PC-9 (cell line): Measurements from ENCODE around the gene NUP42. TPM values are rescaled to one million over a fixed set of nuclear protein-coding genes. Genes with fewer than 3 reads are reported as not detected.

Experiments used
- BruUV-seq: library from RNA; stranded (reverse); fragments of 400-500 nt; replicated peaks from 2 replicates; lab custom pipeline; 2021; lab: Mats Ljungman, UMichigan
- CTCF ChIA-PET: fragments of 300-600 bp; sonication (Branson Sonifier 250); formaldehyde crosslinking; loops from one replicate; lab custom pipeline; 2022; ENCODE audit warnings: antibody characterized with exemption; lab: Charles Lee
- POLR2A ChIA-PET: fragments of 300-600 bp; sonication (Branson Sonifier 250); formaldehyde crosslinking; loops from one replicate; lab custom pipeline; 2022; ENCODE audit warnings: antibody characterized with exemption; ENCODE audit not compliant: unreplicated experiment; lab: Charles Lee
- DNase-seq, 2 experiments: peaks; one replicate each; pipeline versions ENCODE4 v3.0.0 to v3.0.0-alpha.2; 2015 to 2022; ENCODE audit warnings: mixed read lengths in 1 of 2
- H2AFZ ChIP-seq: fragments of 200-600 bp; sonication (generic); 2 replicates; pipeline ENCODE4 v1.8.1; 2017; ENCODE audit warnings: antibody characterized with exemption
- H3F3A ChIP-seq: fragments of 200-600 bp; sonication (generic); 2 replicates; pipeline ENCODE4 v1.8.1; 2017; ENCODE audit warnings: antibody characterized with exemption, mild to moderate bottlenecking, low read depth; ENCODE audit not compliant: insufficient read depth
- H3K27ac ChIP-seq: fragments of 200-600 bp; sonication (generic); 2 replicates; pipeline ENCODE4 v1.6.1; 2016; ENCODE audit warnings: mixed run types
- H3K27me3 ChIP-seq: fragments of 200-600 bp; sonication (generic); 2 replicates; pipeline ENCODE4 v1.6.1; 2016; ENCODE audit warnings: low read depth, mixed run types; ENCODE audit not compliant: insufficient read depth
- H3K36me3 ChIP-seq: fragments of 200-600 bp; sonication (generic); 2 replicates; pipeline ENCODE4 v1.6.1; 2016; ENCODE audit warnings: low read depth, mixed run types
- H3K4me1 ChIP-seq: fragments of 200-600 bp; sonication (generic); replicated peaks from 2 replicates; pipeline ENCODE4 v1.6.1; 2016; ENCODE audit warnings: mixed run types; ENCODE audit not compliant: insufficient read depth
- H3K4me2 ChIP-seq: fragments of 200-600 bp; sonication (generic); 2 replicates; pipeline ENCODE4 v1.6.1; 2017; ENCODE audit warnings: mixed run types
- H3K4me3 ChIP-seq: fragments of 200-600 bp; sonication (generic); 2 replicates; pipeline ENCODE4 v1.6.1; 2016; ENCODE audit warnings: mixed run types
- H3K79me2 ChIP-seq: fragments of 200-600 bp; sonication (generic); 2 replicates; pipeline ENCODE4 v1.6.1; 2017; ENCODE audit warnings: low read depth, mixed run types
- H3K9me2 ChIP-seq: fragments of 200-600 bp; sonication (generic); 2 replicates; pipeline ENCODE4 v1.8.1; 2017; ENCODE audit warnings: mild to moderate bottlenecking; ENCODE audit not compliant: insufficient read depth
- H3K9me3 ChIP-seq: fragments of 200-600 bp; sonication (generic); 2 replicates; pipeline ENCODE4 v1.8.1; 2016; ENCODE audit warnings: low read depth; ENCODE audit not compliant: insufficient read depth
- H4K20me1 ChIP-seq: fragments of 200-600 bp; sonication (generic); 2 replicates; pipeline ENCODE4 v1.8.1; 2017; ENCODE audit not compliant: insufficient read depth
- EZH2 ChIP-seq: fragments of 200-600 bp; sonication (generic); IDR thresholded peaks from 2 replicates; pipeline ENCODE4 v1.8.0; 2017; ENCODE audit warnings: antibody characterized with exemption, low read depth
- intact Hi-C: fragments of 100-400 bp; cut with micrococcal nuclease; formaldehyde crosslinking; loops from one replicate; pipeline ENCODE4 v1.10.0; 2022; ENCODE audit not compliant: unreplicated experiment
- total RNA-seq: library from RNA; stranded (reverse); gene quantifications from 2 replicates; pipeline ENCODE4 v1.2.3, GENCODE V29; 2021
- TF ChIP-seq, protein P1 (sequence below): fragments of 200-600 bp; sonication (generic); conservative IDR thresholded peaks from 2 replicates; pipeline ENCODE4 v1.6.1; 2017; ENCODE audit warnings: mixed run types, antibody characterized with exemption, mild to moderate bottlenecking, moderate library complexity

Gene NUP42
- total RNA-seq, 1 experiment from 2014 or later: 51.3 TPM

DNA sequence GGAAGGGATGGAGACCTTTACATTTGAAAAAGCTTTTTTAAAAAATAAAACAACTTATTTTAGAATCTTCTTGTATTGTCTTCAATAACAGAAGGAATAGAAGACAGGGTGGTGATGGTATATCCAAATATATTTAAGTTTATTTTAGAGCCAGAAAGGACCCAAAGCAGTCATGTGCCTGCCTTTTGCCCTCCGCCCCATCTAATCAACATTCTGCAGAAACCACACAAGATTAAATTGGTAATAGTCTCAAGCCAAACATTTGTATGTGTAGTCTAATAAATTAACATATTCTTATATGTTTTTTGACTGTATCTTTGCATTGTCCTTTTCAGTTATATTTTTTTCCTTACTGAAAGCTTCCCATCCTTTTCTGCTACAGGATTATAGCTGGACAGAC is 16.5 kb upstream of the NUP42 start:
- Histone ChIP-seq H3K79me2 (no peaks in the 10 kb centered on the region), H3K9me2 (no peaks in the 10 kb centered on the region), H3K4me3 (no peak overlapping the region), H3F3A (no peaks in the 10 kb centered on the region), H3K4me2 (no peak overlapping the region), H3K9me3 (no peaks in the 10 kb centered on the region), H3K36me3 (no peaks in the 10 kb centered on the region), H3K27me3 (no peaks in the 10 kb centered on the region), H3K4me1 (no peaks in the 10 kb centered on the region), H4K20me1 (no peaks in the 10 kb centered on the region), H3K27ac (no peak overlapping the region), H2AFZ (no peak overlapping the region)
- POLR2A ChIA-PET: interaction anchor here (0.7 kb wide), 1 partner anchor 44 kb away, joined by 6 read pairs; no protein-coding TSS in a partner anchor
- intact Hi-C loops: no loop called here
- no peak for DNase-seq
- TF ChIP-seq EZH2: no peak
- TF ChIP-seq, protein P1, sequence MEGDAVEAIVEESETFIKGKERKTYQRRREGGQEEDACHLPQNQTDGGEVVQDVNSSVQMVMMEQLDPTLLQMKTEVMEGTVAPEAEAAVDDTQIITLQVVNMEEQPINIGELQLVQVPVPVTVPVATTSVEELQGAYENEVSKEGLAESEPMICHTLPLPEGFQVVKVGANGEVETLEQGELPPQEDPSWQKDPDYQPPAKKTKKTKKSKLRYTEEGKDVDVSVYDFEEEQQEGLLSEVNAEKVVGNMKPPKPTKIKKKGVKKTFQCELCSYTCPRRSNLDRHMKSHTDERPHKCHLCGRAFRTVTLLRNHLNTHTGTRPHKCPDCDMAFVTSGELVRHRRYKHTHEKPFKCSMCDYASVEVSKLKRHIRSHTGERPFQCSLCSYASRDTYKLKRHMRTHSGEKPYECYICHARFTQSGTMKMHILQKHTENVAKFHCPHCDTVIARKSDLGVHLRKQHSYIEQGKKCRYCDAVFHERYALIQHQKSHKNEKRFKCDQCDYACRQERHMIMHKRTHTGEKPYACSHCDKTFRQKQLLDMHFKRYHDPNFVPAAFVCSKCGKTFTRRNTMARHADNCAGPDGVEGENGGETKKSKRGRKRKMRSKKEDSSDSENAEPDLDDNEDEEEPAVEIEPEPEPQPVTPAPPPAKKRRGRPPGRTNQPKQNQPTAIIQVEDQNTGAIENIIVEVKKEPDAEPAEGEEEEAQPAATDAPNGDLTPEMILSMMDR: no peak
- CTCF ChIA-PET: interaction anchor here (0.5 kb wide), 1 partner anchor 77 kb away, joined by 5 read pairs; no protein-coding TSS in a partner anchor
- BruUV-seq: no TSS peak

DNA sequence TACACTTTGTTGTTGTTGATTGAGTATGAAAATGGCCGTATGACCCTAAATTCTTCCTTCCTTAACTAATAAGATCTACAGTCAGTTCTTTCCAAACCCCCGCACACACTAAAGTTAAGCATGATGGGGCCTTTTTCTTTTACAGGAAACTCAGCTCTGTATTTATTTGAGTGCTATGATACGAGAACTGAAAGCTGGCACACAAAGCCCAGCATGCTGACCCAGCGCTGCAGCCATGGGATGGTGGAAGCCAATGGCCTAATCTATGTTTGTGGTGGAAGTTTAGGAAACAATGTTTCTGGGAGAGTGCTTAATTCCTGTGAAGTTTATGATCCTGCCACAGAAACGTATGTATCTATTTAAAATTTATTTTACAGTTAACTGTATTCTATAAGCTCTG is 14.2 kb upstream of the NUP42 start:
- no peak for DNase-seq
- Histone ChIP-seq H3K9me2 (no peaks in the 10 kb centered on the region), H3K4me3 (no peak overlapping the region), H4K20me1 (no peaks in the 10 kb centered on the region), H2AFZ (no peak overlapping the region), H3K4me1 (no peaks in the 10 kb centered on the region), H3K79me2 (no peaks in the 10 kb centered on the region), H3F3A (no peaks in the 10 kb centered on the region), H3K36me3 (no peaks in the 10 kb centered on the region), H3K27me3 (no peaks in the 10 kb centered on the region), H3K4me2 (no peak overlapping the region), H3K27ac (no peak overlapping the region), H3K9me3 (no peaks in the 10 kb centered on the region)
- intact Hi-C loops: no loop called here
- POLR2A ChIA-PET: no interaction called here
- CTCF ChIA-PET: interaction anchor here (0.6 kb wide), 1 partner anchor 19 kb away, joined by 4 read pairs; no protein-coding TSS in a partner anchor
- TF ChIP-seq, protein P1: no peak
- no peak for TF ChIP-seq EZH2
- no TSS peak for BruUV-seq

DNA sequence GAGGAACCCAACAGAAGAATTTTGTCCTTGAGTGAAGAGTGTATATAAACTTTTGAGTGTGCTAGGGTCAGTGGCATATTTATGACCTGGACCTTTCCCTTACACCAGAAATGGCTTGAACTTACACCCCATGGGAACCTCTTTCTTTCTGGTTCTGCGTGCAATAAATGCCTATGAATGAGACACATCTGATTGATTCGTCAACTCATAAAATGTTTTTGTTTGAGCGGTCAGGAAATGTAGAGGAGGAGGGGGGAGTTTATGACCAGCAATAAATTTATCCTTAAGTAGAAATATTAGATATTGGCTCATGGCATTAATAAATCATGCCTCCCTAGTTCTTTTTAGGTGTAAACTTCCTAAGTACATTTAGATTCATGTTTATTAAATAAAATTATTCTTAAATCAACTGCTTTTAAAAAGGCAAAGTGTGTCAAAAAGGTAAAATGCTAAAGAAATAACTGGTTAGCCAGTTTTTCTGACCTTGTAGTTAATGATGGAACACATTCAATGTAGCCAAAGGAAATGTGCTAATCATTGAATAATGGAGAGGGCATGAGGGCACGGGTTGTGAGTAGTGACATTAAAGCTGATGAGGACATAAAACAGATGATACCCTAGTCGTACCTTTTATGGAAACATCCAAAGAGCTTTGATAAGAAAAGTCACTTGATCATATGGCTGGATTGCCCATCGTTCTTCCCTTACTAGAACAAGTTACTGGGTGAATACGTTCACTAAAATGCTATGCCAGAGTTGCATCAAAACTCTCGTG is 13.6 kb upstream of the NUP42 start:
- Histone ChIP-seq H3K9me3 (no peaks in the 10 kb centered on the region), H2AFZ (no peak overlapping the region), H3K27me3 (no peaks in the 10 kb centered on the region), H3K36me3 (no peaks in the 10 kb centered on the region), H3K27ac (no peak overlapping the region), H4K20me1 (no peaks in the 10 kb centered on the region), H3K4me1 (no peaks in the 10 kb centered on the region), H3K4me2 (no peak overlapping the region), H3K4me3 (no peak overlapping the region), H3F3A (no peaks in the 10 kb centered on the region), H3K79me2 (no peaks in the 10 kb centered on the region), H3K9me2 (no peaks in the 10 kb centered on the region)
- intact Hi-C loops: no loop called here
- TF ChIP-seq EZH2: no peak
- TF ChIP-seq, protein P1: no peak
- DNase-seq: no peak
- no TSS peak for BruUV-seq
- CTCF ChIA-PET: interaction anchor here (0.6 kb wide), 1 partner anchor 20 kb away, joined by 4 read pairs; no protein-coding TSS in a partner anchor
- POLR2A ChIA-PET: no interaction called here
